ENCODE results near the gene EEIG1. TPM values are rescaled to one million over a fixed set of nuclear protein-coding genes. Genes with fewer than 3 reads are reported as not detected.

The EEIG1 gene
- total RNA-seq, 1 donor, result 32.4 TPM

DNA sequence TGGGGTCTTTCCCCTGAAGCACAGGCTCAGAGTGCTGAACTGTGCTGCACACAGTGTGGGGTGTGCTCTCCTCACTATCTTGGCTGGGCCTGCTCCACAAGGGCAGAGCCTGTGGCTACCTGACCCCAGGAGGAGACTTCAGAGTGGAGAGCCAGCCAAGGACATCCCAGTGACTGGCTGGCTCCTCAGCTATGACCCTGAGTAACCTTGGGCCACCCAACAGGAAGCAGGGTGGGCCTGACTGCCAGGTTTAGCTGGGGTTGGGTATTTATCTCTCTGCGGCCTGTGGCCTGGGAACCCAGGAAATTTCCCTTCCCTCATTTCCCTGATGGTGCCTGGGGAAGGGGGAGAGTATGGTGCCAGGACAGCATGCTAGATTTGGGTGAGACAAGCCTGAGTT, 2.1 kb upstream of the EEIG1 start:
- TF ChIP-seq, protein P1, sequence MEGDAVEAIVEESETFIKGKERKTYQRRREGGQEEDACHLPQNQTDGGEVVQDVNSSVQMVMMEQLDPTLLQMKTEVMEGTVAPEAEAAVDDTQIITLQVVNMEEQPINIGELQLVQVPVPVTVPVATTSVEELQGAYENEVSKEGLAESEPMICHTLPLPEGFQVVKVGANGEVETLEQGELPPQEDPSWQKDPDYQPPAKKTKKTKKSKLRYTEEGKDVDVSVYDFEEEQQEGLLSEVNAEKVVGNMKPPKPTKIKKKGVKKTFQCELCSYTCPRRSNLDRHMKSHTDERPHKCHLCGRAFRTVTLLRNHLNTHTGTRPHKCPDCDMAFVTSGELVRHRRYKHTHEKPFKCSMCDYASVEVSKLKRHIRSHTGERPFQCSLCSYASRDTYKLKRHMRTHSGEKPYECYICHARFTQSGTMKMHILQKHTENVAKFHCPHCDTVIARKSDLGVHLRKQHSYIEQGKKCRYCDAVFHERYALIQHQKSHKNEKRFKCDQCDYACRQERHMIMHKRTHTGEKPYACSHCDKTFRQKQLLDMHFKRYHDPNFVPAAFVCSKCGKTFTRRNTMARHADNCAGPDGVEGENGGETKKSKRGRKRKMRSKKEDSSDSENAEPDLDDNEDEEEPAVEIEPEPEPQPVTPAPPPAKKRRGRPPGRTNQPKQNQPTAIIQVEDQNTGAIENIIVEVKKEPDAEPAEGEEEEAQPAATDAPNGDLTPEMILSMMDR (IDR thresholded peaks at IDR 0.05; ENCODE audit: insufficient read depth, low read length), result no peak

DNA sequence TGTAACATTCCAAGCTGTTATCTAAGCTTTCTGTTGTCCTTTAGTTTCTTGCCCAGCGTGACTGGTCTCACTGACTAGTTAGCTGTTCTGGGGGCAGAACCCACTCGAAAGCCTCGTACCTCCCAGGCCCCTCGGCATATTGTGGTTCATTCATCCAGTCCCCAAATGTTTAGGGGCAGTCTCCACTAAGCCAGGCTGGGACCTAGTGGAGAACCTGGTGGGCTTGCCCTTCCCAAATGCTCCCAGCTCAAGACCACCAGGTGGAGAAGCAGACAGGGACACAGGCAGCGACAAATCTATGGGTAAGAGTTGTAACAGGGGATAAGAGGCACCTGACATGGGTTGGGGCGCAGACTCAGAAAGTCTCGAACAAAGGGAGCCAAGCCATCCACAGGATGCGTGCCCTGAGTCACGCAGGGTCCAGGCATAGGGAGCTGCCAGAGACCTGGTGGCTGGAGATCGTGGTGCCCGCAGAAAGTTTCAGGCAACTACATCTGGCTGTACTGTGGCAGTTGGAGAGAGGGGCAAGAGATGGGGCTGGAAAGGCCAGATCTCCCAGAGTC, 851 bp upstream of the EEIG1 start:
- peak overlapping the region; percentile 62 for H3K4me3 ChIP-seq (ENCODE audit: low read depth, low read length)
- no peak for DNase-seq (ENCODE audit: low read depth)

More for the DNA sequence above, 2.1 kb upstream of the EEIG1 start:
- no peak for DNase-seq (ENCODE audit: low read depth)
- no peak overlapping the region for H3K4me3 ChIP-seq (ENCODE audit: low read depth, low read length)

GRCh38 chr9:127980060-127980705, 606 bp downstream of the EEIG1 start:
- H3K4me3 ChIP-seq (ENCODE audit: low read depth, low read length), result peak overlapping the region; percentile 86
- TF ChIP-seq, protein P1 (IDR thresholded peaks at IDR 0.05; ENCODE audit: insufficient read depth, low read length), result no peak
- DNase-seq (ENCODE audit: low read depth), result no peak

More for the DNA sequence above, 851 bp upstream of the EEIG1 start:
- TF ChIP-seq, protein P1 (IDR thresholded peaks at IDR 0.05; ENCODE audit: insufficient read depth, low read length), result no peak

GRCh38 chr9:127979333-127980059, 1.3 kb downstream of the EEIG1 start:
- TF ChIP-seq, protein P1 (IDR thresholded peaks at IDR 0.05; ENCODE audit: insufficient read depth, low read length), result no peak
- DNase-seq (ENCODE audit: low read depth), result peak; percentile 70
- H3K4me3 ChIP-seq (ENCODE audit: low read depth, low read length), result peak overlapping the region; percentile 86

DNA sequence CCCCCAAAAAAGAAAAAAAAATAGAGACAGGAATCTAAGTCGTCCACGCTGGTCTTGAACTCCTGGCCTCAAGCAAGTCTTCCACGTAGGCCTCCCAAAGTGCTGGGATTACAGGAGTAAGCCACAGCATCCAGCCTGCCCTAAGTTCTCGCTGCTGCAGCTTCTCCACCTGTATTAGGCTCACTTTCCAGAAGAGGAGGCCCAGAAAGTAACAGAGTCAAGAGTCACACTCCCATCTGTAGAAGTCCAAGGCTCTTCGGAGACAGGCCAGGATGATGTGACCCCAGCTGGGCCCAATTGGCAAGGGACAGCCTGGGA, 1.8 kb downstream of the EEIG1 start:
- no peak for DNase-seq (ENCODE audit: low read depth)
- H3K4me3 ChIP-seq (ENCODE audit: low read depth, low read length), result peak overlapping the region; percentile 86
- TF ChIP-seq, protein P1 (IDR thresholded peaks at IDR 0.05; ENCODE audit: insufficient read depth, low read length), result no peak

- peak; percentile 96 for DNase-seq (ENCODE audit: low read depth)
- TF ChIP-seq, protein P1 (IDR thresholded peaks at IDR 0.05; ENCODE audit: insufficient read depth, low read length), result peak; percentile 29
- H3K4me3 ChIP-seq (ENCODE audit: low read depth, low read length), result peak overlapping the region; percentile 86
These were observed 2.7 kb downstream of the EEIG1 start for GRCh38 chr9:127977884-127978647.

Measured in fibroblast of the aortic adventitia (primary cell).